ENCODE data around the gene CAMTA1.

- no peak for TF ChIP-seq CTCF (IDR thresholded peaks at IDR 0.05; ENCODE audit: poor library complexity)
- no peak for TF ChIP-seq EZH2 (IDR thresholded peaks at IDR 0.05; ENCODE audit: borderline replicate concordance)
These were observed 674.7 kb downstream of the CAMTA1 start for GRCh38 chr1:7459914-7460313.

Measured in hepatocyte (in vitro differentiated cells).